HCT116 (cell line): ENCODE data around the gene PRKAG2.

Experiments
- ATF3 ChIP-seq: IDR thresholded peaks from 2 replicates; pipeline ENCODE4 v1.6.1; 2012
- CBX3 ChIP-seq: IDR thresholded peaks from 2 replicates; pipeline ENCODE4 v1.6.1; 2012; ENCODE audit warnings: low read depth
- CEBPB ChIP-seq: IDR thresholded peaks from 2 replicates; pipeline ENCODE4 v1.6.1; 2012; ENCODE audit warnings: low read depth
- CTCF ChIP-seq, 3 experiments: fragments of 200-600 bp in 1 of 3; sonication (generic) in 1 of 3; IDR thresholded peaks in 2 of 3; conservative IDR thresholded peaks in 1 of 3; 2 replicates each; pipeline ENCODE4 v1.5.1; 2012 to 2017; ENCODE audit warnings: low read depth in 2 of 3, low read length in 2 of 3, antibody characterized with exemption in 1 of 3, borderline replicate concordance in 1 of 3, control low read depth in 1 of 3, mild to moderate bottlenecking in 1 of 3, mixed read lengths in 1 of 3, mixed run types in 1 of 3, moderate library complexity in 1 of 3; ENCODE audit not compliant: insufficient read depth in 1 of 3
- EZH2phosphoT487 ChIP-seq: fragments of 200-600 bp; IDR thresholded peaks from 2 replicates; pipeline ENCODE4 v1.6.1; 2018; ENCODE audit warnings: antibody characterized with exemption, borderline replicate concordance
- MAX ChIP-seq: IDR thresholded peaks from 2 replicates; pipeline ENCODE4 v1.6.1; 2012
- POLR2A ChIP-seq: IDR thresholded peaks from 2 replicates; pipeline ENCODE4 v1.7.0; 2011; ENCODE audit warnings: borderline replicate concordance; ENCODE audit not compliant: insufficient read depth, insufficient read length; ENCODE audit errors: extremely low read depth
- POLR2AphosphoS5 ChIP-seq: IDR thresholded peaks from 2 replicates; pipeline ENCODE4 v1.6.1; 2011; ENCODE audit warnings: mild to moderate bottlenecking, low read depth, low read length, moderate library complexity
- RAD21 ChIP-seq: IDR thresholded peaks from 2 replicates; pipeline ENCODE4 v1.6.1; 2012; ENCODE audit warnings: low read depth, mild to moderate bottlenecking
- REST ChIP-seq: IDR thresholded peaks from 2 replicates; pipeline ENCODE4 v1.6.1; 2012; ENCODE audit warnings: low read depth
- SIN3A ChIP-seq: IDR thresholded peaks from 2 replicates; pipeline ENCODE4 v1.6.1; 2012; ENCODE audit warnings: low read depth
- TCF7L2 ChIP-seq: IDR thresholded peaks from 2 replicates; pipeline ENCODE4 v1.7.0; 2011; ENCODE audit warnings: borderline replicate concordance, inconsistent platforms; ENCODE audit not compliant: insufficient read depth, insufficient read length; ENCODE audit errors: extremely low read depth
- YY1 ChIP-seq: IDR thresholded peaks from 2 replicates; pipeline ENCODE4 v1.6.1; 2011; ENCODE audit warnings: low read length, low read depth, moderate library complexity, mild to moderate bottlenecking; ENCODE audit not compliant: insufficient replicate concordance; ENCODE audit errors: extremely low read depth
- ZFX ChIP-seq: fragments of 450-650 bp; IDR thresholded peaks from 2 replicates; pipeline ENCODE4 v1.6.1; 2017

GRCh38 chr7:151647874-151648273, 229.0 kb downstream of the PRKAG2 start:
- TF ChIP-seq CTCF (IDR thresholded peaks at IDR 0.05 in 2 of 3, conservative IDR thresholded peaks at IDR 0.05 in 1 of 3; ENCODE audit: borderline replicate concordance in 1 of 3, insufficient read depth in 1 of 3, low read depth in 2 of 3, low read length in 2 of 3), result no peak
- TF ChIP-seq POLR2A, result no peak
- TF ChIP-seq ATF3, result no peak
- TF ChIP-seq EZH2phosphoT487, result no peak
- no peak for TF ChIP-seq RAD21
- no peak for TF ChIP-seq POLR2AphosphoS5
- TF ChIP-seq CBX3, result no peak
- TF ChIP-seq REST, result no peak
- TF ChIP-seq TCF7L2, result no peak
- TF ChIP-seq SIN3A, result no peak
- TF ChIP-seq CEBPB, result no peak
- no peak for TF ChIP-seq MAX
- no peak for TF ChIP-seq YY1
- no peak for TF ChIP-seq ZFX
